Activated CD4-positive, alpha-beta T cell treated with anti-CD3 and anti-CD28 coated beads for 48 hours (primary cell): ENCODE results near the gene L3MBTL3.
"Not testable (repeated sequence)": the region's sequence is repeated elsewhere in the genome, so short reads cannot be mapped to it uniquely, and the experiment has no call there.

ENCODE experiments used
- DNase-seq: peaks from one replicate; pipeline ENCODE4 v3.0.0-alpha.2; 2020

The L3MBTL3 gene

GRCh38 chr6:130147111-130147510 is 128.7 kb downstream of the L3MBTL3 start:
- no peak for DNase-seq

- DNase-seq = peak; percentile 28
These were observed 129.8 kb downstream of the L3MBTL3 start for GRCh38 chr6:130148181-130148580.

DNA sequence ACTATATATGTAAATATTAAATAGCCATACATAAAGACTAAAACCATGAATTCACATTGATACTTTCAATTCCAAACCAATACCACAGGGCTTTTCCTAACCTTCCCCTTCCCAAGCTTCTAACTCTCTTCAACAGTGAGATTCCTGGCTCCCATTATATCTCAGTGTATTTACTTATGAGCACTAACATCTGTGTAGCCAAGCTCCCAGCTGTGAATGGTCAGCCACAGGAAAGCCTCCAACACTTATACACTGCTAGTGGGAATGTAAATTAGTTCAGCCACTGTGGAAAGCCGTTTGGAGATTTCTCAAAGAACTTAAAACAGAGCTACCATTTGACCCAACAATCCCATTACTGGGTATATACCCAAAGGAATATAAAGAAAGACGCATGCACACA is 130.6 kb downstream of the L3MBTL3 start:
- DNase-seq = not testable (repeated sequence)

GRCh38 chr6:130150906-130151305 is 132.5 kb downstream of the L3MBTL3 start:
- DNase-seq = no peak

- no peak for DNase-seq
These were observed 134.6 kb downstream of the L3MBTL3 start for GRCh38 chr6:130152908-130153510.

DNA sequence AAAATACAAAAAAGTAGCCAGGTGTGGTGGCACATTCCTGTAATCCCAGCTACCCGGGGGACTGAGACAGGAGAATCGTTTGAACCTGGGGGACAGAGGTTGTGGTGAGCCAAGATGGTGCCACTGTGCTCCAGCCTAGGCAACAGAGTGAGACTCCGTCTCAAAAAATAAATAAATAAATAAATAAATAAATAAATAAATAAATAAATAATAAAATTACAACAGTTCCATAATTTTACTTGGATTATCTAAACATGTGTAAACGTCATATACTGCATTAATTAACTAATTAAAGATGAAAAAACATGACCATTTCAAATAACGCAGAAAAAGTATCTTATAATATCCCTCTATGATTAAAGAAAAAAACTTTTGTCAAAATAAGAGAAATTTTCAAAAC is 138.5 kb downstream of the L3MBTL3 start:
- no peak for DNase-seq

GRCh38 chr6:130158056-130158455 is 139.7 kb downstream of the L3MBTL3 start:
- DNase-seq = no peak

- DNase-seq = no peak
These were observed 140.2 kb downstream of the L3MBTL3 start for GRCh38 chr6:130158548-130158947.

- no peak for DNase-seq
These were observed 141.6 kb downstream of the L3MBTL3 start for GRCh38 chr6:130159956-130160355.

DNA sequence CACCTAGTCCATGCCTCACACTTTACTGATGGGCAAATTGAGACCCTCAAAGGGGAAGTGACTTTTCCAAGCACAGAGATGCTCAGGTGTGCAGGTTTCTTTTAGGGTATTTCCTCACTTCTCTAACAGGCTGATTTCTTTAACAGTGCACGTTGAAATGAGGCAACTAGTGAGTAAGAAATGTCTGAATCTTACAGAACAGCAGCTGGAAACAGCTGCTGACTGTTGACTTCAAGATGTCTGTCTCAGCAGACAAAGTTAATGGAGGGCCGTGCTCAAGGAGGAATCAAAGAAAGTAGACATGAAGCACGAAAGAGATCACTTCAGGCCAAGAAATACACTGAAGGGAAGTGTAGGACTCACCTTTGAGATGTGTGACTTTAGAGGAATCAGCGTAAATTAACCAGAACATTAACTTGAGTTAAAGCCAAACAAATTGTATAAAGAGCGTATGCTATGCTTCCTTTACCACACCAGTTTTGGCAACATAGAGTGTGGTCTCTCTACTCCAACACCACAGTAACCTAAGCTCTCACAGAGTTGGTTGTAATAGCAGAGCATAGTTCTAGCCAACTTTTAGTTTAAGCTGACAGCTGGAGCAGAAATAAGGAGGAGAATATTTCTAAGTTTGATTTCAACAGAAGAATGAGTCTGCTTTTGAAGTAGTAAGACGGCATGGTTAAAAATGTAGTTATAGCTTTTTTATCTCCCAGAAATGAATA is 143.5 kb downstream of the L3MBTL3 start:
- DNase-seq = no peak

- no peak for DNase-seq
These were observed 144.0 kb downstream of the L3MBTL3 start for GRCh38 chr6:130162421-130162820.

DNA sequence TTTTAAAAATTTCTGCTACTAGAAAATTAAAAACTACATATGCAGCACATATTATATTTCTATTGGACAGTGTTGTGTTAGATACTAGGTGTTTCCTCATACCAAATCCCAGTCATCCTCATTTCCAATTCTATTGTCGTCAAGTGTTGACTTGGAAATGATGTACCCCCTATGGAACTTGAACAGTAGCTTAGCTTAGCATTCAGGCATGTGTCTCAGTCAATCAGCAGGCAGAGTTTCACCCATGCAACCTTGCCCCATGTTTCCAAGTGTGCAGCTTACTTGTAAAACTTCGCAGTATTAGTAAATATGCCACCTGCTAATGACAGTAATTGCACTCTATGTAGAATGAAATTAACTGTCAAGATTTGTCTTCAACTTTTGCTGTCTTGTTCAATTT is 144.9 kb downstream of the L3MBTL3 start:
- no peak for DNase-seq

DNA sequence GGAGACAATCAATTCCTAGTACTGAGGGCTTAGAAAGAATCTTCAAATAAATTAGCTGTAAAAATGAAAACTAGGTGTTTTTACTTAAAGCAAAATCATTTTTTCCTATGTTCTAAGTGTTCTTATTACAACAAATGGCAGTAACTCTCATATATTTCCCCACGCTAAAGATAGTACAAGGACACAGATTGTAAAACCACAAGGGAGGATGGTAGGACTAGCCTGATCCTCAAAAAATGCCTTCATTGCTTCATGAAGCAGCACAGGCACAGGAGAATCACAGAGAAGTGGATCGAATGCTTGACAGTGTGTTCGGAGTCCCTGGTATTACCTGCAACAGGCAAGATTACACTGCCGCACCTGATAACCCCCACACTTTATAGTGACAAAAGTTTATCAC is 145.9 kb downstream of the L3MBTL3 start:
- no peak for DNase-seq

GRCh38 chr6:130167655-130168054 is 149.3 kb downstream of the L3MBTL3 start:
- no peak for DNase-seq

DNA sequence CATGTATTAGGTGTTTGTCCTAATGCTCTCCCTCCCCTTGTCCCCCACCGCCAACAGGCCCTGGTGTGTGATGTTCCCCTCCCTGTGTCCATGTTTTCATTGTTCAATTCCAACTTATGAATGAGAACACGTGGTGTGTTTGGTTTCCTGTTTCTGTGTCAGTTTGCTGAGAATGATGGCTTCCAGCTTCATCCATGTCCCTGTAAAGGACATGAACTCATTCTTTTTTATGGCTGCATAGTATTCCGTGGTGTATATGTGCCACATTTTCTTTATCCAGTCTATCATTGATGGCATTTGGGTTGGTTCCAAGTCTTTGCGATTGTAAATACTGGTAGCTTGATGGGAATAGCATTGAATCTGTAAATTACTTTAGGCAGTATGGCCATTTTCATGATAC is 151.8 kb downstream of the L3MBTL3 start:
- DNase-seq = not testable (repeated sequence)

DNA sequence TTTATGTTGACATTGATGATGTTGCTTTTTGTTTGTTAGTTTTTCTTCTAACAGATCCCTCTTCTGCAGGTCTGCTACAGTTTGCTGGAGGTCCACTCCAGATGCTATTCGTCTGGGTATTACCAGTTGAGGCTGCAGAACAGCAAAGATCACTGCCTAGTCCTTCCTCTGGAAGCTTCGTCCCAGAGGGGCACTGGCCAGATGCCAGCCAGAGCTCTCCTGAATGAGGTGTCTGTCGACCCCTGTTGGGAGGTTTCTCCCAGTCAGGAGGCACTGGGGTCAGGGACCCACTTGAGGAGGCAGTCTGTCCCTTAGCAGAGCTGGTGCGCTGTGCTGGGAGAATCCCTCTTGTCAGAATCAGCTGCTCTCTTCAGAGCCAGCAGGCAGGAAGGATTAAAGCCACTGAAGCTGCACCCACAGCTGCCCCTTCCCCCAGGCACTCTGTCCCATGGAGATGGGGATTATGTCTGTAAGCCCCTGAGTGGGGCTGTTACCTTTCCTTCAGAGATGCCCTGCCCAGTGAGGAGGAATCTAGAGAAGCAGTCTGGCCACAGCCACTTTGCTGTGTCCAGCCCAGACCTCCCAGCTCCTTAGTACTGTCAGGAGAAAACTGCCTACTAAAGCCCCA is 155.1 kb downstream of the L3MBTL3 start:
- DNase-seq = not testable (repeated sequence)

- no peak for DNase-seq
These were observed 158.0 kb downstream of the L3MBTL3 start for GRCh38 chr6:130176378-130176777.

DNA sequence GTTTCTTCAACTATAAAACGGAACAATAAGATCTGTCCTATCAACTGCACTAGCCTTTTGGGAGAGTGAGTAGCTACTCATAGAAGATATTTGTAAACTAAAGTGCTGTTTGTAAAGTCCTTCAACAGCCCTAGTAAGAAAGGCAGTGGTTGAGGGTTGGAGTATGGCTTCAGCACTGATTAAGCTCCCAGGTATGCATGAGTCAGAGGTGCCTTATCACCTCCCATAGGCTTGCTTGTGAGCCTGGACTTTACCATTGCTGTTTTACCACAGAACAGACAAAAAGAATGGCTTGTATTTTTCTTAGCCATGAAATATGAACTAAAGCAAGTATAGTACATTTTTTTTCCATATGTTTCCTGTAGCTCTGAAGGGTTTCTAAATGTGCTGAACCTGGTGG is 160.3 kb downstream of the L3MBTL3 start:
- DNase-seq = no peak

- no peak for DNase-seq
These were observed 164.1 kb downstream of the L3MBTL3 start for GRCh38 chr6:130182466-130182865.

GRCh38 chr6:130183271-130184222 is 165.2 kb downstream of the L3MBTL3 start:
- peak; percentile 19 for DNase-seq

GRCh38 chr6:130185658-130186057 is 167.3 kb downstream of the L3MBTL3 start:
- DNase-seq = no peak

GRCh38 chr6:130187335-130188206 is 169.2 kb downstream of the L3MBTL3 start:
- DNase-seq = no peak
